HL-60 (cell line): ENCODE results near the gene ZBED4.
"Not testable (repeated sequence)": the region's sequence is repeated elsewhere in the genome, so short reads cannot be mapped to it uniquely, and the experiment has no call there.

Source experiments
- DNase-seq, 2 experiments: peaks; one replicate each; pipeline ENCODE4 v3.0.0-alpha.2; 2010 to 2020; ENCODE audit warnings: low read depth in 1 of 2, low spot score in 1 of 2
- H3K27ac ChIP-seq: fragments of 250-450 bp; sonication (Bioruptor Pico); replicated peaks from 2 replicates; pipeline ENCODE4 v1.5.1; 2020; ENCODE audit warnings: mild to moderate bottlenecking, moderate library complexity
- H3K27me3 ChIP-seq: fragments of 250-450 bp; sonication (Bioruptor Pico); 2 replicates; pipeline ENCODE4 v1.5.1; 2021; ENCODE audit warnings: mild to moderate bottlenecking, moderate library complexity; ENCODE audit not compliant: insufficient read depth, poor library complexity, severe bottlenecking
- H3K4me3 ChIP-seq: replicated peaks from 2 replicates; pipeline ENCODE4 v1.5.1; 2011; ENCODE audit warnings: mild to moderate bottlenecking, control low read depth, low read length; ENCODE audit not compliant: insufficient read depth
- GABPA ChIP-seq: IDR thresholded peaks from 2 replicates; pipeline ENCODE4 v1.6.1; 2012; ENCODE audit warnings: low read depth
- POLR2AphosphoS5 ChIP-seq: IDR thresholded peaks from 2 replicates; pipeline ENCODE4 v1.6.1; 2012; ENCODE audit warnings: low read depth
- SPI1 ChIP-seq: IDR thresholded peaks from 2 replicates; pipeline ENCODE4 v1.6.1; 2012; ENCODE audit warnings: low read depth, mild to moderate bottlenecking, borderline replicate concordance
- TF ChIP-seq, protein P1 (sequence below): IDR thresholded peaks from one replicate; pipeline ENCODE4 v1.5.1; 2011; ENCODE audit warnings: low read length, control low read depth, inconsistent platforms; ENCODE audit not compliant: insufficient read depth
- TF ChIP-seq, protein P2 (sequence below): IDR thresholded peaks from 2 replicates; pipeline ENCODE4 v1.6.1; 2012; ENCODE audit warnings: low read depth; ENCODE audit not compliant: insufficient replicate concordance

The ZBED4 gene

DNA sequence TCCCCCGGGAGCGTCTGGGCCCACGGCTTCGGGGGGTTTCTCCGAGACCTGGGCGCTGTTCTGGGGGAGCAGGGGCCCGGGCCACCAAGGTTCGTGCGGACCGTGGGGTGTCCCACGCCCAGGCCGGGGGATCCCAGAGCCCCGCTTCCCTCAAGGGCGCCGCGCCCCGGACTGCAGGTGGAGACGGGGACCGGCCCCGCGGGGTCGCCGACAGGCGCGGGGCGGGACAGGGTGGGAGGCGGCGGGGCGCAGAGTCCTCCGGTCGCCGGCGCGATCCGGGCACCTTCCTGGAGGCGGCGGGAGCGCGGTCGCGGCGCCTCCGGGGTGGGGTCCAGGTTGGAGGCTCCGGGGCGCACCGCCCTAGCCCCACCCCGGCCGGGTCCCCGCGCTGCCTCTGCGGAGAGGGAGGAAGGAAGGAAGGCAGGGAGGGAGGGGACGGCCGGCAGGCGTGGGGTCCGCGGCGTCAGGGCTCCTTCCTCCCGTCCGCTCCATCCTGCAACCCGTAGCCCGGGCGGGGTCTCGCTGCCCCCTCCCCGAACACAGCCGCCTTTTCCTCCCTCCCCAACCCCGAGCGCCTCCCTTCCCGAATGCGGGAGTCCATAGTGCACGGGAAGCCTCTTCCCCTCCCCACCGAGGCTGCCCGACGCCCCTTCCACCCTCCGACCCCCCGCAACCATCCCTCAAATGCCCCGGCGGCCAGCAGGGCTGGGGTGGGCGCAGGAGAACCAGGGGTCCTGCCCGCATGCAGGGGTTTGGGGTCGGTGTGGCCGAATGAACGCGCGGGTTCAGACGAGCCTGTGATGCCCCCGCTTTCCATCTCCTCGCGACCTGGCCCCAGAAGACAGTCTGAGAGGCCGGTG, 4.3 kb upstream of the ZBED4 start:
- H3K27me3 ChIP-seq = no peaks in the 10 kb centered on the region
- peak overlapping the region; percentile 63 for H3K4me3 ChIP-seq
- H3K27ac ChIP-seq = peak overlapping the region; percentile 90
- DNase-seq = peak in 1 of 2 experiments; percentile 56
- TF ChIP-seq POLR2AphosphoS5 = no peak
- no peak for TF ChIP-seq GABPA
- TF ChIP-seq, protein P1, sequence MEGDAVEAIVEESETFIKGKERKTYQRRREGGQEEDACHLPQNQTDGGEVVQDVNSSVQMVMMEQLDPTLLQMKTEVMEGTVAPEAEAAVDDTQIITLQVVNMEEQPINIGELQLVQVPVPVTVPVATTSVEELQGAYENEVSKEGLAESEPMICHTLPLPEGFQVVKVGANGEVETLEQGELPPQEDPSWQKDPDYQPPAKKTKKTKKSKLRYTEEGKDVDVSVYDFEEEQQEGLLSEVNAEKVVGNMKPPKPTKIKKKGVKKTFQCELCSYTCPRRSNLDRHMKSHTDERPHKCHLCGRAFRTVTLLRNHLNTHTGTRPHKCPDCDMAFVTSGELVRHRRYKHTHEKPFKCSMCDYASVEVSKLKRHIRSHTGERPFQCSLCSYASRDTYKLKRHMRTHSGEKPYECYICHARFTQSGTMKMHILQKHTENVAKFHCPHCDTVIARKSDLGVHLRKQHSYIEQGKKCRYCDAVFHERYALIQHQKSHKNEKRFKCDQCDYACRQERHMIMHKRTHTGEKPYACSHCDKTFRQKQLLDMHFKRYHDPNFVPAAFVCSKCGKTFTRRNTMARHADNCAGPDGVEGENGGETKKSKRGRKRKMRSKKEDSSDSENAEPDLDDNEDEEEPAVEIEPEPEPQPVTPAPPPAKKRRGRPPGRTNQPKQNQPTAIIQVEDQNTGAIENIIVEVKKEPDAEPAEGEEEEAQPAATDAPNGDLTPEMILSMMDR = no peak
- TF ChIP-seq, protein P2, sequence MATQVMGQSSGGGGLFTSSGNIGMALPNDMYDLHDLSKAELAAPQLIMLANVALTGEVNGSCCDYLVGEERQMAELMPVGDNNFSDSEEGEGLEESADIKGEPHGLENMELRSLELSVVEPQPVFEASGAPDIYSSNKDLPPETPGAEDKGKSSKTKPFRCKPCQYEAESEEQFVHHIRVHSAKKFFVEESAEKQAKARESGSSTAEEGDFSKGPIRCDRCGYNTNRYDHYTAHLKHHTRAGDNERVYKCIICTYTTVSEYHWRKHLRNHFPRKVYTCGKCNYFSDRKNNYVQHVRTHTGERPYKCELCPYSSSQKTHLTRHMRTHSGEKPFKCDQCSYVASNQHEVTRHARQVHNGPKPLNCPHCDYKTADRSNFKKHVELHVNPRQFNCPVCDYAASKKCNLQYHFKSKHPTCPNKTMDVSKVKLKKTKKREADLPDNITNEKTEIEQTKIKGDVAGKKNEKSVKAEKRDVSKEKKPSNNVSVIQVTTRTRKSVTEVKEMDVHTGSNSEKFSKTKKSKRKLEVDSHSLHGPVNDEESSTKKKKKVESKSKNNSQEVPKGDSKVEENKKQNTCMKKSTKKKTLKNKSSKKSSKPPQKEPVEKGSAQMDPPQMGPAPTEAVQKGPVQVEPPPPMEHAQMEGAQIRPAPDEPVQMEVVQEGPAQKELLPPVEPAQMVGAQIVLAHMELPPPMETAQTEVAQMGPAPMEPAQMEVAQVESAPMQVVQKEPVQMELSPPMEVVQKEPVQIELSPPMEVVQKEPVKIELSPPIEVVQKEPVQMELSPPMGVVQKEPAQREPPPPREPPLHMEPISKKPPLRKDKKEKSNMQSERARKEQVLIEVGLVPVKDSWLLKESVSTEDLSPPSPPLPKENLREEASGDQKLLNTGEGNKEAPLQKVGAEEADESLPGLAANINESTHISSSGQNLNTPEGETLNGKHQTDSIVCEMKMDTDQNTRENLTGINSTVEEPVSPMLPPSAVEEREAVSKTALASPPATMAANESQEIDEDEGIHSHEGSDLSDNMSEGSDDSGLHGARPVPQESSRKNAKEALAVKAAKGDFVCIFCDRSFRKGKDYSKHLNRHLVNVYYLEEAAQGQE = no peak
- no peak for TF ChIP-seq SPI1

DNA sequence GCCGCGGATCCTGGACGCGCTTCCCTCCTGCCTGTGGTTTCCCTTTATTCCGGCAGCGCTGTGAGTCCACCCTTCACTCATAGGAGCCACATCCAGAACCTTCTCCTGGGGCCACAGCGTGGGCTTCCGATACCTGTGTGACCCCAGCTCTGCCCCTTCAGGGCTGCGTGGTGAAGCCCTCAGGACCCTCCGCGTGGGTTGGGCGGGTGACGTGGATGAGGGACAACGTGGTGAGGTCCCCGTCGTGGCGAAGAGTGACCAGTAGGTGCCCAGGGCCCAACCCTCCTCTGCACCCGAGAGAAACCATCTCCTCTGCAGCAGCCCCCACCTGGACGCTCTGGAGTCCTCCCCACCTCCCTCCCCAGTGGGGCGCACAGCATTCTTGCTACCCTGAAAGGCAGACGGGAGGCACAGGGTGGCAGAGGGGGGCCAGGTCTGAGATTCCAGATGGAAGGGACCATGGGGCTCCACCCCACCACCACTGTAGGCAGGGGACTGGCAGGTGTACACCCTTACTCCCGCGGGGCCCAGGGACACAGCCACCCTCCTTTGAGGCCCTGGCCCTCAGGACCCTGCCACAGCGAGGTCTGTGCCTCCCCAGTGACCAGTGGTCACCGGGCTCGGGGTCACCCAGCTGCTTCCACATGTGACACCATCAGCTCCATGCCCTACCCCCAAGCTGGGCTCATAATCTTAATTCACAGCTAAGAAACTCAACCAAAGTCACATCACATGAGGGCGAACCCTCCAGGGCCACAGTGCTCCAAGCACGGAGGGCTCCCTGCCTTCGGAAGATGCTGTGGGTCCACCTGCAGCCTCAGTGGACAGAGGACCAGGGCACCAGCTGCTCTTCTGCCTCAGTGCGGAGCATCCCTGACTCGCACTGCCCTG, 3.4 kb upstream of the ZBED4 start:
- H3K27me3 ChIP-seq = no peaks in the 10 kb centered on the region
- TF ChIP-seq, protein P2 = no peak
- TF ChIP-seq GABPA = no peak
- no peak for TF ChIP-seq POLR2AphosphoS5
- TF ChIP-seq, protein P1 = no peak
- no peak for TF ChIP-seq SPI1
- H3K4me3 ChIP-seq = no peak overlapping the region
- H3K27ac ChIP-seq = peak overlapping the region; percentile 90
- DNase-seq = no peak

DNA sequence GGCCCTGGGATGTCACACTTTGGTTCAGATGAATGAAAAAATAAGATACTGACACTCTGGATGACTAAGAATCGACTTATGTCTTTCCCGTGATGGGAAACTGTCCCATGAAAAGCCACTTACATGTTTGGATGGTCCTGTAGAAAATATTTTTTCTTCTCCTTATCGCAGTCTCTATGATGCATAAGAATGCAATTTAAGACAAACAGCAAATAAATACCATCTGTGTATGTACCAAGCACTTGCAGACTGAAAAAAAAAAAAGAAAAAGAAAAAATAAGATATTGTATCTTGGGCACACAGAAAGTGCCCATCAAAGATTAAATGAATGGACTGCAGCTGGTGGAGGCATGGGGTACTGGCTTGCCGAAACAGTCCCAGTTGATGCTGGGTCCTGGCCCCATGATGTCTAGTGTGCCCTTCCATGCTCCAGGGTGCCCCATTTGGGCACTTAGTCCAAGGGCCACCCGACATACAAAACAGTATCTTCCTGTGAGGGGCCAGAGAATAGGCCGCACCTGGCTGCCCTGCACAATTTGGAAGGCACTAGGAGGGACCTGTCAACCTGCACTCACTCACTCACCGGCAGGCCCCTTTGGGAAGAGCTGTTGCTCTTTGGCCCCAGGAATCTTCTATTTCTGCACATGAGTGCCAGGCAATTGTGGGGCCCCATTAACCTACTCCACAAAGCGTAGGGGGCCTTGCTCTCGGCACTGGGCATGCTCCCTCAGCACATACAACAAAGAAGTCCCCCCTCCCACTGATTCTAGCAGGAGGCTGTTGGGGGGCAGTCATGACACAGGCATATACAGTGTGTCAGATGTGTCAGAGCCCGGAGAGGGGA, 2.5 kb upstream of the ZBED4 start:
- no peaks in the 10 kb centered on the region for H3K27me3 ChIP-seq
- DNase-seq = no peak
- peak overlapping the region; percentile 99 for H3K27ac ChIP-seq
- TF ChIP-seq GABPA (no peak), SPI1 (no peak), POLR2AphosphoS5 (no peak)
- TF ChIP-seq, protein P2 = no peak
- TF ChIP-seq, protein P1 = no peak
- H3K4me3 ChIP-seq = no peak overlapping the region

DNA sequence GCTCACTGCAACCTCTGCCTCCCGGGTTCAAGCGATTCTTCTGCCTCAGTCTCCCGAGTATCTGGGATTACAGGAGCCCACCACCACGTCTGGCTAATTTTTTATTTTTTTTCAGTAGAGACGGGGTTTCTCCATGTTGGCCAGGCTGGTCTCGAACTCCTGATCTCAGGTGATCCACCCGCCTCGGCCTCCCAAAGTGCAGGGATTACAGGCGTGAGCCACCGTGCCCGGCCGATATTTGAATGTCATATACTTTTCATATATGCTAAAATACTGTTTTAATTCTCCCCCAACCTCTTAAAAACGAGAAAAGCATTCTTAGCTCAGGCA, 1.1 kb upstream of the ZBED4 start:
- Histone ChIP-seq H3K4me3 (peak overlapping the region; percentile 36), H3K27ac (peak overlapping the region; percentile 99)
- not testable (repeated sequence) for H3K27me3 ChIP-seq, DNase-seq
